ENCODE data around the gene SSR2.

DNA sequence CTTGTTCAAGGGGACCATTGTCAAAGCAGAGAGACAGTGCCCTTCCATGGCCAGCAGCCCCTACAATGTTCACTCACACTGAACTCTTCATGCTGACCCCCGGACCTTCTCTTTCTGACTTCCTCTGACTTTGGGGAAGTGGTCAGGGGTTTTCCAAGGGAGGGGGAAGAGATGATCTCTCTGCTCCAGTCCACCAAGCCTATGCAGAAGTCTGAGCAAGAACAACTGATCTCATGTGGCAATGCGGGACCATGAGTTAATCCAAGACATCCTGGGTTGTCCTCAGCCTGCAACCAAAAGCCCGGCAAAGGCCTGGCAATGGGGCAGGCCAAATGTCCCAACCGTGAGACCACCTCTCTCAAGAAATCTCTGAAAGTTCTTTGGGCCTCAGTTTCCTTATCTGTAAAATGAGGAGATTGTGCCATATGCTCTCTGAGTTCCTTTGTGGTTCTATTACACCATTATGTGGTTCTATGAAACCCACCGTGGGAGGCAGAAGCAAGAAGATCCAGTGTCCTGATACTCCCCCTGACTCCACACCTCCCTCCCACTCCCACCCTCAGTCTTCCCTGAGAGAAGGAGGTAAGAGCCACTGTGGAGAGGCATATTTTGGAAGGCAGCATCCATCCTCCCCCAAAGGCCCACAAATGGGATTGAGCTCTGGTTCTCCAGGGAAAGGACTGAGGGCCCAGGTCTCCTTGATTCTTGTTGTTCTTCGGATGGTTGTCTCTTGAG, 30.6 kb downstream of the SSR2 start:
- no peak for TF ChIP-seq EP300 (IDR thresholded peaks at IDR 0.05)
- TF ChIP-seq, protein P1, sequence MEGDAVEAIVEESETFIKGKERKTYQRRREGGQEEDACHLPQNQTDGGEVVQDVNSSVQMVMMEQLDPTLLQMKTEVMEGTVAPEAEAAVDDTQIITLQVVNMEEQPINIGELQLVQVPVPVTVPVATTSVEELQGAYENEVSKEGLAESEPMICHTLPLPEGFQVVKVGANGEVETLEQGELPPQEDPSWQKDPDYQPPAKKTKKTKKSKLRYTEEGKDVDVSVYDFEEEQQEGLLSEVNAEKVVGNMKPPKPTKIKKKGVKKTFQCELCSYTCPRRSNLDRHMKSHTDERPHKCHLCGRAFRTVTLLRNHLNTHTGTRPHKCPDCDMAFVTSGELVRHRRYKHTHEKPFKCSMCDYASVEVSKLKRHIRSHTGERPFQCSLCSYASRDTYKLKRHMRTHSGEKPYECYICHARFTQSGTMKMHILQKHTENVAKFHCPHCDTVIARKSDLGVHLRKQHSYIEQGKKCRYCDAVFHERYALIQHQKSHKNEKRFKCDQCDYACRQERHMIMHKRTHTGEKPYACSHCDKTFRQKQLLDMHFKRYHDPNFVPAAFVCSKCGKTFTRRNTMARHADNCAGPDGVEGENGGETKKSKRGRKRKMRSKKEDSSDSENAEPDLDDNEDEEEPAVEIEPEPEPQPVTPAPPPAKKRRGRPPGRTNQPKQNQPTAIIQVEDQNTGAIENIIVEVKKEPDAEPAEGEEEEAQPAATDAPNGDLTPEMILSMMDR (IDR thresholded peaks at IDR 0.05) = no peak
- TF ChIP-seq POLR2AphosphoS5 (IDR thresholded peaks at IDR 0.05) = no peak
- TF ChIP-seq POLR2A (IDR thresholded peaks at IDR 0.05; ENCODE audit: low read depth) = no peak

All from esophagus muscularis mucosa (tissue), 4 donors.